Mesenchymal stem cell (in vitro differentiated cells and primary cell): Measurements from ENCODE around the gene FAAP100.

Experiments used
- DNase-seq: peaks from one replicate; pipeline ENCODE4 v3.0.0-alpha.2; 2013
- H2AFZ ChIP-seq: one replicate; pipeline ENCODE4 v1.6.1; 2013; ENCODE audit warnings: low read depth, mild to moderate bottlenecking, control low read depth, inconsistent platforms, low read length, moderate library complexity
- H2AK5ac ChIP-seq: 2 replicates; pipeline ENCODE4 v1.6.1; 2013; ENCODE audit warnings: low read length, moderate library complexity, mild to moderate bottlenecking, inconsistent platforms; ENCODE audit not compliant: severe bottlenecking
- H2BK120ac ChIP-seq: one replicate; pipeline ENCODE4 v1.6.1; 2013; ENCODE audit warnings: low read depth, mild to moderate bottlenecking, inconsistent platforms, low read length, moderate library complexity
- H2BK12ac ChIP-seq, 2 experiments: one replicate each; pipeline ENCODE4 v1.6.1; 2013; ENCODE audit warnings: inconsistent platforms in 2 of 2, low read length in 2 of 2, mild to moderate bottlenecking in 2 of 2, moderate library complexity in 2 of 2, control low read depth in 1 of 2
- H2BK15ac ChIP-seq: one replicate; pipeline ENCODE4 v1.6.1; 2013; ENCODE audit warnings: mild to moderate bottlenecking, low read depth, inconsistent platforms; ENCODE audit not compliant: poor library complexity, severe bottlenecking
- H2BK5ac ChIP-seq: 2 replicates; pipeline ENCODE4 v1.6.1; 2013; ENCODE audit warnings: low read depth, mild to moderate bottlenecking, low read length, control low read depth, inconsistent platforms; ENCODE audit not compliant: poor library complexity, severe bottlenecking
- H3K14ac ChIP-seq, 2 experiments: one replicate each; pipeline ENCODE4 v1.6.1; 2013; ENCODE audit warnings: inconsistent platforms in 2 of 2, low read length in 2 of 2, control low read depth in 1 of 2, mild to moderate bottlenecking in 1 of 2, moderate library complexity in 1 of 2
- H3K18ac ChIP-seq, 2 experiments: one replicate each; pipeline ENCODE4 v1.6.1; 2013; ENCODE audit warnings: inconsistent platforms in 2 of 2, low read length in 2 of 2, control low read depth in 1 of 2, low read depth in 1 of 2, mild to moderate bottlenecking in 1 of 2
- H3K23ac ChIP-seq, 2 experiments: one replicate each; pipeline ENCODE4 v1.6.1; 2013; ENCODE audit warnings: inconsistent platforms in 2 of 2, low read length in 2 of 2, mild to moderate bottlenecking in 2 of 2, moderate library complexity in 2 of 2, control low read depth in 1 of 2
- H3K27ac ChIP-seq: 2 replicates; pipeline ENCODE4 v1.5.1; 2013; ENCODE audit warnings: mild to moderate bottlenecking, moderate library complexity, low read length, control low read depth, inconsistent platforms; ENCODE audit not compliant: poor library complexity, severe bottlenecking
- H3K27me3 ChIP-seq, 2 experiments: 2 replicates each; pipeline versions ENCODE4 v1.6.1 to v1.7.0; 2013; ENCODE audit warnings: low read length in 2 of 2, mild to moderate bottlenecking in 2 of 2, moderate library complexity in 2 of 2, control low read depth in 1 of 2, inconsistent platforms in 1 of 2; ENCODE audit not compliant: control insufficient read depth in 1 of 2, insufficient read depth in 1 of 2
- H3K36me3 ChIP-seq, 2 experiments: 2 replicates each; pipeline versions ENCODE4 v1.6.1 to v1.7.0; 2013; ENCODE audit warnings: low read length in 2 of 2, control low read depth in 1 of 2, inconsistent platforms in 1 of 2, low read depth in 1 of 2, mild to moderate bottlenecking in 1 of 2; ENCODE audit not compliant: insufficient read depth in 2 of 2, control insufficient read depth in 1 of 2
- H3K4ac ChIP-seq, 2 experiments: one replicate each; pipeline ENCODE4 v1.6.1; 2013; ENCODE audit warnings: inconsistent platforms in 2 of 2, low read length in 2 of 2, mild to moderate bottlenecking in 2 of 2, moderate library complexity in 2 of 2, control low read depth in 1 of 2, low read depth in 1 of 2
- H3K4me1 ChIP-seq: 2 replicates; pipeline ENCODE4 v1.6.1; 2013; ENCODE audit warnings: low read depth, low read length, control low read depth; ENCODE audit not compliant: control insufficient read depth, insufficient read depth
- H3K4me2 ChIP-seq: 2 replicates; pipeline ENCODE4 v1.6.1; 2013; ENCODE audit warnings: low read length, mild to moderate bottlenecking, inconsistent platforms; ENCODE audit not compliant: poor library complexity, severe bottlenecking
- H3K4me3 ChIP-seq, 2 experiments: 2 replicates each; pipeline versions ENCODE4 v1.5.1 to v1.7.0; 2013; ENCODE audit warnings: low read length in 2 of 2, mild to moderate bottlenecking in 2 of 2, control low read depth in 1 of 2, low read depth in 1 of 2; ENCODE audit not compliant: insufficient read depth in 1 of 2
- H3K79me1 ChIP-seq: replicated peaks from 2 replicates; pipeline ENCODE4 v1.6.1; 2013; ENCODE audit warnings: mild to moderate bottlenecking, control low read depth, low read length, inconsistent platforms; ENCODE audit not compliant: poor library complexity, severe bottlenecking
- H3K9ac ChIP-seq: 2 replicates; pipeline ENCODE4 v1.7.0; 2013; ENCODE audit warnings: mild to moderate bottlenecking, low read length, moderate library complexity
- H3K9me3 ChIP-seq: 2 replicates; pipeline ENCODE4 v1.7.0; 2013; ENCODE audit warnings: mild to moderate bottlenecking, low read length; ENCODE audit not compliant: control insufficient read depth
- H4K8ac ChIP-seq: one replicate; pipeline ENCODE4 v1.6.1; 2013; ENCODE audit warnings: inconsistent platforms, mild to moderate bottlenecking, low read length, moderate library complexity
- H4K91ac ChIP-seq: one replicate; pipeline ENCODE4 v1.6.1; 2013; ENCODE audit warnings: mild to moderate bottlenecking, low read length, inconsistent platforms
- WGBS: methylation state at CpG from one replicate; pipeline ENCODE4 v1.1.7; 2013; ENCODE audit warnings: mixed read lengths; 5-methylcytosine and 5-hydroxymethylcytosine counted together

Gene FAAP100

DNA sequence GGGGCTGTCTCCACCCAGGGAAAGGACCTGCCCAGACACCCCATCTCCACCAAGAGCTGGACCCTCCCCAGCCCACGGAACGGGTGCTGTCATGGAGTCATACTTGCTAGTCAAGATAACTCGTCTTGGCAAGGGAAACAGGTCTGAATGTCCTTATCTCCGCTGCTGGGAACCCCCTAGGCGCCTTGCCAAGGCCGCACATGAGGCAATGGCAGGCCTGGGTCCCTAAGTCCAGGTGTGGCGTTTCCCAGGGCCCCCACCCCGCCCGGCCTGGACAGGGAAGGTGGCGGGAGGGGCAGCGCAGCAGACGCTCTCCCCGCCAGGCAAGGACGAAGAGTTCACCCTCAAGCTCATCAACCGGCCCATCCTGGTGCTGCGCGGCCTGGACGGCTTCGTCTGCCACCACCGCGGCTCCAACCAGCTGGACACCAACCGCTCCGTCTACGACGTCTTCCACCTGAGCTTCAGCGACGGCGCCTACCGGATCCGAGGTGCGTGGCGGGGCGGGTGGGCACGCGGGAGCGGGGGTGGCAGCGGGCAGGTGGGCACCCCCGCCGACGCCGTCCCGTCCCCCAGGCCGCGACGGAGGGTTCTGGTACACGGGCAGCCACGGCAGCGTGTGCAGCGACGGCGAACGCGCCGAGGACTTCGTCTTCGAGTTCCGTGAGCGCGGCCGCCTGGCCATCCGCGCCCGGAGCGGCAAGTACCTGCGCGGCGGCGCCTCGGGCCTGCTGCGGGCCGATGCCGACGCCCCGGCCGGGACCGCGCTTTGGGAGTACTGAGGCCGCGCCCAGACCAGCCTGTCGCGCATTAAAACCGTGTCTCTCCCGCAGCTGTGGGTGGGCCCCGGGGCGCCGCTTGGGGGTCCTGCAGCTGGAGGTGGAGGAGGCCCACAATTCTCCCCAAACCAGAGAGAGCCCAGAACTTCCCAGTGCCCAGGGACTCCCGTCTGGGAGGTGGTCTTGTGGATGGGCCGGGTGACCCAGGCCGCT is 15.6 kb downstream of the FAAP100 start:
- Histone ChIP-seq H2BK15ac (no peak overlapping the region), H3K79me1 (no peaks in the 10 kb centered on the region), H2AK5ac (no peak overlapping the region), H3K27me3 (peaks cover 20 to 44% of the 10 kb centered on the region in 2 experiments), H3K9ac (no peak overlapping the region), H2BK5ac (no peak overlapping the region), H2AFZ (no peak overlapping the region), H3K4me3 (no peak overlapping the region), H3K27ac (no peak overlapping the region), H3K14ac (no peak overlapping the region), H3K4ac (no peak overlapping the region), H3K18ac (no peak overlapping the region), H3K36me3 (peaks cover 30 to 39% of the 10 kb centered on the region in 2 experiments), H2BK120ac (no peak overlapping the region), H2BK12ac (no peak overlapping the region), H3K4me2 (no peak overlapping the region), H3K9me3 (no peaks in the 10 kb centered on the region), H3K4me1 (peaks cover 23% of the 10 kb centered on the region), H4K91ac (no peak overlapping the region), H3K23ac (peak overlapping the region in 1 of 2 experiments; percentile 53), H4K8ac (no peak overlapping the region)
- WGBS = 22% methylated on average over 73 of the region's 89 CpGs
- DNase-seq = no peak

DNA sequence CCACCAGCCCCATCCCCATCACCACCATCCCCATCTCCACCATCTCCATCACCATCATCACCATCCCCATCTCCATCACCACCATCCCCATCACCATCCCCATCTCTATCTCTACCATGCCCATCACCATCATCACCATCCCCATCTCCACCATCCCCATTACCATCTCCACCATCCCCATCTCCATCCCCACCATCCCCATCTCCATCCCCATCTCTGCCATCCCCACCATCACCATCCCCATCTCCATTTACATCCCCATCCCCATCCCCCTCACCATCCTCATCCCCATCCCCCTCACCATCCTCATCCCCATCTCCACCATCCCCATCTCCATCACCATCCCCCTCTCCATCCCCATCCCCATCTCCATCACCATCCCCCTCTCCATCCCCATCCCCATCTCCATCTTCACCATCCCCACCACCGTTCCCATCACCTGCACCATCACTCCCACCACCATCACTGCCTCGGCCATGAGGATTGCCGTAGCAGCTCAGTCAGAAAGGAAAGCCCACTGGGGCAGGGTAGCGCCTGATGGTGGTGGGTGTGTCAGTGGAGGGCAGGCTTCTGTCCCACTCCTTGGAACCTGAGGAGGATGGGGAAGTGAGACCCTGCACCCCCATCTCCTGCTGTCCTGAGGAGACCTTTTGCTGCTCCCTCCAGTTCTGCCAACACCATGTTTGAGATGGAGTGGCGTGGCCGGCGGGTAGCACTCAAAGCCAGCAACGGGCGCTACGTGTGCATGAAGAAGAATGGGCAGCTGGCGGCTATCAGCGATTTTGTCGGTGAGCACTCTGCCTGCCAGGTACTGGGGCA is 16.5 kb downstream of the FAAP100 start:
- no peak overlapping the region for H3K4me3 ChIP-seq
- no peak overlapping the region for H2BK12ac ChIP-seq
- no peak overlapping the region for H3K27ac ChIP-seq
- no peak for DNase-seq
- 86% methylated on average over 13 of the region's 13 CpGs for WGBS
- no peak overlapping the region for H4K8ac ChIP-seq
- H3K36me3 ChIP-seq = peaks cover 21 to 30% of the 10 kb centered on the region in 2 experiments
- no peak overlapping the region for H4K91ac ChIP-seq
- H3K18ac ChIP-seq = no peak overlapping the region
- H3K79me1 ChIP-seq = no peaks in the 10 kb centered on the region
- no peak overlapping the region for H3K4ac ChIP-seq
- H3K9me3 ChIP-seq = no peaks in the 10 kb centered on the region
- H2BK15ac ChIP-seq = no peak overlapping the region
- H3K14ac ChIP-seq = no peak overlapping the region
- no peak overlapping the region for H2BK5ac ChIP-seq
- peaks cover 20 to 44% of the 10 kb centered on the region in 2 experiments for H3K27me3 ChIP-seq
- H3K4me2 ChIP-seq = no peak overlapping the region
- no peak overlapping the region for H2AK5ac ChIP-seq
- H3K9ac ChIP-seq = no peak overlapping the region
- peaks cover 23% of the 10 kb centered on the region for H3K4me1 ChIP-seq
- H2AFZ ChIP-seq = no peak overlapping the region
- H3K23ac ChIP-seq = no peak overlapping the region
- no peak overlapping the region for H2BK120ac ChIP-seq

DNA sequence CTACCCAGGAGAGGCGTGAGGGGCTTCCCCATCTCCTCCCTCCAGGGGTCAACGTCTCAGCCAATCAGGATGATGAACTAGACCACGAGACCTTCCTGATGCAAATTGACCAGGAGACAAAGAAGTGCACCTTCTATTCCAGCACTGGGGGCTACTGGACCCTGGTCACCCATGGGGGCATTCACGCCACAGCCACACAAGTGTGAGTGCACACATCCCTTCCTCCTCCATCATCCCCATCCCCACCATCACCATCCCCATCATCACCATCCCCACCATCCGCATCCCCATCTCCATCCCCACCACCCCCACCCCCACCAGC is 17.2 kb downstream of the FAAP100 start:
- Histone ChIP-seq H2BK12ac (no peak overlapping the region), H2AK5ac (no peak overlapping the region), H4K91ac (no peak overlapping the region), H3K18ac (no peak overlapping the region), H3K36me3 (peaks cover 14 to 23% of the 10 kb centered on the region in 2 experiments), H3K27me3 (peaks cover 20 to 44% of the 10 kb centered on the region in 2 experiments), H3K9me3 (no peaks in the 10 kb centered on the region), H3K4me2 (no peak overlapping the region), H2AFZ (no peak overlapping the region), H3K9ac (no peak overlapping the region), H3K14ac (no peak overlapping the region), H3K4ac (no peak overlapping the region), H4K8ac (no peak overlapping the region), H2BK15ac (no peak overlapping the region), H3K79me1 (no peaks in the 10 kb centered on the region), H2BK120ac (no peak overlapping the region), H3K27ac (no peak overlapping the region), H3K4me1 (peaks cover 23% of the 10 kb centered on the region), H2BK5ac (no peak overlapping the region), H3K4me3 (no peak overlapping the region), H3K23ac (no peak overlapping the region)
- no peak for DNase-seq
- 87% methylated on average over 5 of the region's 5 CpGs for WGBS
